HG02571 (cell line): ENCODE results near the gene LPAR2.
"Not testable (repeated sequence)": the region's sequence is repeated elsewhere in the genome, so short reads cannot be mapped to it uniquely, and the experiment has no call there.

Experiments used
- ATAC-seq: cut with Tn5 transposase; IDR thresholded peaks from one replicate; pipeline ENCODE4 v1.9.1; 2021; ENCODE audit warnings: mild to moderate bottlenecking, moderate library complexity; ENCODE audit not compliant: unreplicated experiment

The LPAR2 gene

DNA sequence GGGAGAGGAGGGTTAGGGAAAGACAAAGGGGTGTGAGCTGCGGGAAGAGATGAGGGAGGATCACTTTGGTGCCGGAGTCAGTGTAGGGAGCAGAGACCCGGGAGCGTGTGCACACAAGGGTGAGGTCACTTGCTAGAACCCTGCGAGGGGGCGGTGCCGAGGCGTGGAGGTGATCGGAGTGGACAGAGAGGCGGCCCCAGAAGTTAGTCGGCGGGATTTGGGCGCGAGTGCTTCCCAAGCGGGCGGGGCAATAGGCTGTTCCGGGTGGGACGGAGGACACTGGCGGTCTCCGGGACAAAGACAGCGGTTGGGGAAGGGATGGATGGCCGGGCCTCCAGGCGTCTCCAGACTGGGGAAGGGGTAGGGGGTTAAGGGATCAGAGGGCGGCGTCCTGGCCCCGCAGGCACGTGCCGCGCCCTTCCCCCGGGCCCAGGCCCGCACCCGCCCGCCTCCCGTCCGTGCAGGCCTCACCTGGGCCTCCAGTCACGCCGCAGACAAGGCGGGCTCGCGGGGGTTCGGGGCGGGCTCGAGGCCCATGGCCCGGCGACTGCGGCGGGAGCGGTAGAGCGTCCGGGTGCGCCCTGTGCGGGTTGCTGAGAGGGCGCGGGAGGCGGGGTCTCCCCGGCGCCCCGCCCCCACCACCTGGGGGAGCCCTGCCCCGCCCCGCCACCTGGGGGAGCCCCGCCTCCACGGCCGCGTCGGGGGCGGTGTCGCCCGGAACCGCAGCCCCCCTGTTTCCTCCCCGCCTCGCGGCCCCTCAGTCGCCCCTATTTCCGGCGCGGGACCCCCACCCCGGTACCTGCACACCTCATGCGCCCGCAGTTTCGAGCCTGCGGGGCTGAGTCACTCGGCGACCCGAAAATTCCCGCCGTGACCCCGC, at the start of gene LPAR2:
LPAR2 (minus strand) TSS at position 600 of the 880 bp plus-strand sequence. CDS start 945 bp downstream, outside the sequence.
- ATAC-seq, result peak; percentile 59

DNA sequence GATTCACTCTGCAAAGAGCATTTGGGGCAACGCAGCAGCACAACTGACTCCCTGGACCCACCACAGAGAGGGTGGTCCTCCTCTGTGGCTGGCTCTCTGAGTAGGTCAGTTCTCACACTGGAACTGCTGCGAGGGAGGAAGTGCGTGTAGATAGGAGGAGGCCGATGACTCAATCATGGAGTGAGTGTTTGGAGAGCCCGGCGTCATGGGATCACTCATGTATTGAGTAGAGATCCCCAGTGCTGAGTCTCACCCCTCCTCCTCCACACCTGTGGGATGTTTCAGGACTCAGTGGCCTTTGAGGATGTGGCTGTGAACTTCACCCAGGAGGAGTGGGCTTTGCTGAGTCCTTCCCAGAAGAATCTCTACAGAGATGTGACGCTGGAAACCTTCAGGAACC, 49.6 kb upstream of the LPAR2 start:
- no peak for ATAC-seq

DNA sequence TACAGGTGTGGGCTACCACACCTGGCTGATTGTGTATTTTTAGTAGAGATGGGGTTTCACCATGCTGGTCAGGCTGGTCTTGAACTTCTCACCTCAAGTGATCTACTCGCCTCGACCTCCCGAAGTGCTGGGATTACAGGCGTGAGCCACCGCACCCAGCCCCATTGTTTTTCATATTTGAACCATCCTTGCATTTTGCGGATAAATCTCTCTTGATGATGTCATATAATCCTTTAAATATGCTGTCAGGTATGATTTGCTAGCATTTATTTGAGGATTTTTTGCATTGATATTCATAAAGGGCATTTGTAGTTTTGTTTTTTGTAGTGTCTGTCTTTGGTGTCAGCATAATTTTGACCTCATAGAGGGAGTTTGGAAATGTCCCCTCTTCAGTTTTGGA, 46.3 kb upstream of the LPAR2 start:
- ATAC-seq, result no peak

DNA sequence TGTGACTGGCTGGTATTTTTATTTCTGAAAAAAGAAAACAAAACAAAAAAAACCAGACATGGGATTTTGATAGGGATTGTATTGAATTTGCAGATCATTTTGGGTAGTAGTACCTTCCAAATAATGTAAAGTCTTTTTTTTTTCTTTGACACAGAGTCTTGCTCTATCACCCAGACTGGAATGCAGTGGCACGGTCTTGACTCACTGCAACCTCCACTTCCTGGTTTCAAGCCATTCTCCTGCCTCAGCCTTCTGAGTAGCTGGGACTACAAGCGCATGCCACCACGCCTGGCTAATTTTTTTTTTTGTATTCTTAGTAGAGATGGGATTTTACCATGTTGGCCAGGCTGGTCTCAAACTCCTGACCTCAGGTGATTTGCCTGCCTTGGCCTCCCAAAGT, 44.8 kb upstream of the LPAR2 start:
- no peak for ATAC-seq

DNA sequence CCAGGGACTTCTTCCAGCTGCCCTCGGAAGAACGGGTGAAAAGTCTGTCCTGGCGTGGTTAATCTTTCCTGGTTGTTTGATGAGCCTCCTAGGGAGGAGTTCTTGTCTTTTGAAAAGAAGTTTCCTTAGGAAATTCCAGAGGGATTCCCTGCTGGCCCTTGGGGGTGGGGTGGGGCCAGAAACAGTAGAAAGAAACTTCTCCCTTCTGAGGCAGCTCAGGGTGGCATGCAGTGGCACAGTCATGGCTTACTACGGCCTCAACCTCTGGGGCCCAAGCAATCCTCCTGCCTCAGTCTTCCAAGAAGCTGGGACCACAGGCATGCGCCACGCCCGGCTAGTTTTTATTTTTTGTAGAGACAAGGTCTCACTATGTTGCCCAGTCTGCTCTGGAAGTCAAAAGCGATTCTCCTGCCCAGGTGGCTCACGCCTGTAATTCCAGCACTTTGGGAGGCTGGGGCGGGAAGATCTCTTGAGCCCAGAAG, 42.1 kb upstream of the LPAR2 start:
- no peak for ATAC-seq

DNA sequence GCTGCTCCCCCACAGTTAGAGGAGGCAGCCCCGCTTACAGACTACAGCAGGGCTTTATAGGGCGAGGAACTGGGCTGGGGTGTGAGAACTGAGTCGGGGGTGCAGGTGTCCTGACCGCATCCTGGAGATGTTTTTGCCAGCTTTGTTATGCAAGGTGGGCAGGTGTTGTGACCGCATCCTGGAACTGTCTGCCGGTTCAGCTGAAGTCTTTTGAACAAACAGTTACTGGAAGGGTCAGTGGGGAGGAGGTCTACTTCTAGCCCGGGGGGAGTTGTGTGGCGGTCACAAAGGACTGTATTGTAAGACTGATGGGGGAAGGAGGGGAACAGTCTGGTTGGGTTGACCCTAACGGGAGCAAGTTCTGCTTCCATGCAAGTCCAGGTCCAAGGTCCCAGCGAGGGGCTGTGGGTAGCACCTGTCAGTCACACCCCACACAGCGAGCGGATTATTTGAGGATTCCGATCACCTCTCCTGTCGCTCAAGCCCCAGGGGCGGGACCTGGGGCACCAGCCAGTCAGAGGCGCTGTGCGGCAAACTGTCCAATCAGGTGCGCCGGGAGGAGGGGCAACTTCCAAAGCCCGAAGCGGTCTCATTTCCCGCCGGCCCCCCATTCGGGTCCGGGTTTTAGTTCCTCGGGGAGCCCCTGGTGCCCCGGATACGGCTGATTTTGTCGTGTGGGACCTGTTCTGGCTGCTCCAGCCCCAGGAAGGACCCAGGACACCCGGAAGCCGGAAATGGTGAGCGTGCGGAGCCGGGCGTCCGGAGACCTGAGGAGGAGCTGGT, 40.4 kb upstream of the LPAR2 start, which contains the start of gene ZNF101:
ZNF101 (plus strand) TSS at position 610 of the 783 bp plus-strand sequence; CDS start at position 735, 125 bp downstream.
- ATAC-seq, result peak; percentile 63

DNA sequence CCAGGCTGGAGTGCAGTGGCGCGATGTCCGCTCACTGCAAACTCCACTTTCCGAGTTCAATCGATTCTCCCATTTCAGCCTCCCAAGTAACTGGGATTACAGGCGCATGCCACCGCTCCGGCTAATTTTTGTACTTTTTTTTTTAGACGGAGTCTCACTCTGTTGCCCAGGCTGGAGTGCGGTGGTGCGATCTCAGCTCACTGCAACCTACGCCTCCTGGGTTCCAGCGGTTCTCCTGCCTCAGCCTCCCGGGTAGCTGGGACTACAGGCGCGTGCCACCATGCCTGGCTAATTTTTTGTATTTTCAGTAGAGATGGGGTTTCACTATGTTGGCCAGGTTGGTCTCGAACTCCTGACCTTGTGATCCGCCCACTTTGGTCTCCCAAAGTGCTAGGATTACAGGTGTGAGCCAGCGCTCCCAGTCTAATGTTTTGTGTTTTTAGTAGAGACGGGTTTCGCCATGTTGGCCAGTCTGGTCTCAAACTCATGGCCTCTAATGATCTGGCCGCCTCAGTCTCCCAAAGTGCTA, 37.5 kb upstream of the LPAR2 start:
- not testable (repeated sequence) for ATAC-seq

DNA sequence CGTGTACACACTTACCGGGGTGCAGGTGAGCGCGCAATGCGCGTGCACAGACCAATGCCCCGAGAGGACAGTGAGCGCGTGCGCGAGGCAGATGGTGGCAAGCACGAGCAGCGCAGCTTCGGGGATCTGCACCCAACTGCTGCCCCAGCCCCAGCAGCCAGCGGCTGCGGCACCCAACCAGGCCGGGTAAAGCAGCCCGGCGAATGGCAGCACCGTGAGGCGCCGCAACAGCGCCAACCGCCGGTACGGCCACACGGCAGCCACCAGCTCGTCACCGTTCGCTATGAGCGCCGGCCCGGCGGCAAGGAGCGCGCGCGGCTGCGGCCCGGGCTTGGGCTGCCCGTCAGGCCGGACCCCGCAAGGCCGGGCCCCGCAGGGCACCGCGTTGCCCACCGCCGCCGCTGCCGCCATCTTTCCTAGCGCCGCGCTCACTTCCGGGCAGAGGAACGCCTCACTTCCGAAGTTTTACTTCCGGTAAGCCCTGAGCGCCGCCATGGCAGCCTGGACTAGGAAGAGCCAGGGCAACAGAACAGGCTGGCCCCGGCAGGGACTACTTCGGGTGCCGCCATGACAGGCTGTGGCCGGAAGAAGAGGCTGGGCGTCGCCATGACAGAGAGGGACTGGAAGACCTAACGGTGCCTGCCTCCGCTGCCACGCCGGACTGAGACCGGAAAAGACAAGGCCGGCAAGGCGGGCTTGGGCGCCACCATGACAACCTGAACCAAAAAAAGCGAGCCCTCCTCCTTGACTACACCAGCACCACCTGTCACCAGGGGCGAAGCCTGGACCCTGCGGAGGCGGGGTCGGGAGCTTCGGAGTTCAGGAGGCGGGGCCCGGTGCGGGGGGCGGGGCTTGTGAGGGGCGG, 35.5 kb upstream of the LPAR2 start, which contains the start of gene ATP13A1:
ATP13A1 (minus strand) TSS at position 421 of the 865 bp plus-strand sequence; CDS start at position 411, 10 bp downstream.
- ATAC-seq, result peak; percentile 65

DNA sequence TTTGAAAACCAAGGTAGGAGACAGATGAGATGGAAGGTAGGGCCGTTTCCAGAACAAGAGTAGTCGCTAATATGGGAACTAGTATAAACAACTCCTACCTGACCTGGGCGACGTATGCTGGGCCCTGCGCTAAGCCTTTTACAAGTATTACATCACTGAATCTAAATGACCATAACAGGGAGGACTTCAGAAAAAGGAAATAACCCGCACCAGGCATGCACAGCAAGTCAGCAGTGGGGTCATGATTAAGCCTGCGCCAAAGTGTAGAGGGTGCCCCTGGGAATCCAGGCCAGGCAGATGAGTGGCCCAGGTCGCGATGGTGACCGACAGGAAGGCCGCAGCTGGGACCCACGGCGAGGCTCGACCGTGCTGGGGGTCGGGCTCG, 34.8 kb upstream of the LPAR2 start:
- ATAC-seq, result no peak

DNA sequence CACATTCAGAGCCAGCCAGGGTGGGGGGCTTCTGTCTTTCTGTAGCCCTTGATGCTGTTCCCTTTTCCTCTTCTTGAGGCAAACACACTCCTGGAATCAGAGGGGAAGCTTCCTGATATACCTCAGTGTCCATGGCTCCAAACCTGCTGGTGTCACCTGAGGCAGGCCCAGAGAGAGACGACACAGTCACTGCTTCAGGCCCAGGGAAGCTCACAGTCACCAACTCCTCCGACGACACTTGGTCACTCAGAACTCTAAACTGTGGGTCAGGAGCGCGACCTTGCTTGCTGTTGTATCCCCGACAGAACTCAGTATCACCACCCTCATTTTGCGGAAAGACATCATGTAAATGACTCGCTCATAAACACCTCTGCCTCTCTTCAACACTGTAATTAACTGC, 34.3 kb upstream of the LPAR2 start:
- ATAC-seq, result no peak

DNA sequence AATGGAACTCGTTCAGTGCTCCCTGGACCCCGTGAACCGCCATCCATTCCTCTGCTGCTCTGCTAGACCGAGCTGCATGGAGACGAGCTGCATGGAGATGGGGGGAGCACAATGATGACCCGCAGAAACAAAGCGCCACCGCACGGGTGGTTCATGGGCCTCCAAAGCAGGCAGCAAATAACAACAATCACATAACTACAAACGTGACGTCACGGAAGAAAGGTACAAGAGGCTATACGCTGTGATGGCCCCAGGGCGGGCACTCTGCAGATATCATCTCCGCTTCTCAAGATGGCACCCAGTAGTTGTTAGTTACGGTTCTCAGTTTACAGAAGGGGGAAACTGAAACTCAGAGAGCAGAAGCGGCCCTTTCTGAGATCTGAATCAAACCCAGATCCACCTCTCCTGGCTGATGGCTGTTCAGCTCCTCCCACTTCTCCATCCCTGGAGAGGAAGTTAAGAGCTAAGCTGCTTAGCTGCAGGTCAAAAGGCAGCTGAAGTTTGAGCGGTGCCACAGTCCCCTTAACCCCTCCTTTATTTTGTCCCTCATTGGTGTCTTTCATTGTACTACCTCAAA, 33.7 kb upstream of the LPAR2 start:
- no peak for ATAC-seq

DNA sequence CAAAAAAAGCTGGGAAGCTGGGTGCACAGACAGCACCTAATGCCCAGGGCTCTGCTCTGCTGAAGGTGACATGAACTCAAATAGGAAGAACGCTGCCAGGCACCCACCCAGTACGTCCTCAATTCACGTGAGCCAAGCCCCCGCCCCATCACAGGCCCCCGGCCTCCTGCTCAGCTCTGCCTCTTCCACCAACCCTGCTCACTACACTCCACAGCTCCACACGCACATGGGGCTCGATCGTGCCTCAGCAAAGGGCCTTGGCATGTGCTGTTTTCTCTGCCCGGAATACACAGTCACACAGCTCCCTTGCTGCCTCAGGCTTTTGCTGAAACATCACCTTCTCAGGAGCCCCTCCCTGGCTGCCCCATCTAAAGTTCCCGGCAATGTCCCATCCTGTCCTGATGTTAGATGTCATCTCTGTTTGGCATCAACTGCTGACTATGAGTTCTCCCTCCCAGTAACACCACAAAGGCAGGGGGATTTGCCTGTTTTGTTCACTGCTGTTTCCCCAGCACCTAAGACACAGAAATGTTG, 33.2 kb upstream of the LPAR2 start:
- ATAC-seq, result no peak

DNA sequence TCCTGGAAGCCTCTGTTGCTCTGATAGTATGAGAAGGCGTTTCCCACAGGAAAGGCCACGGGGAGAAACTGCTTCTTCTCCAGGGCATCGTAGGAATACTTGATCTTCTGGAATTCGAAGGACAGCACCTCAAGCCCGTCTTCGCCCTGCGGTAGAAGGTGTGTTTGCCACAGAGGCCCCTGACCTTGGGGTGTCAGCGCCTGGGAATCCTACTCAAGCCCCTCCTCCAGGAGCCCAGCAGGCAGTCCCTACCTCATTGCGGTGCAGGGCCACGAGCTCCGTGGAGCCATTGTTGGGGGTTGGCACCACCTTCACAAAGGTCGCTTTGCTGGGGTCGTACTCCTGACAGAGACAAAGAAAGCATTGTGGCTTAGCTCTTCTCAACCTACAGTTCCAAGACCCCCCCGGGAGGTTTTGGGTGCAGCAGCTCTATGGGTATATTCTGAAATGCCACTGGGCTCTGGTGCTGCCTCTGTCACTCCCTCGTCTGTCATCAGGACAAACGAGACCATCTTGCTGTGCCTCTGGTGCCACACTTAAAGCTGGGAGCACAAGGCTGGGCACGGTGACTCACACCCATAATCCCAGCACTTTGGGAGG, 31.7 kb upstream of the LPAR2 start:
- ATAC-seq, result no peak

DNA sequence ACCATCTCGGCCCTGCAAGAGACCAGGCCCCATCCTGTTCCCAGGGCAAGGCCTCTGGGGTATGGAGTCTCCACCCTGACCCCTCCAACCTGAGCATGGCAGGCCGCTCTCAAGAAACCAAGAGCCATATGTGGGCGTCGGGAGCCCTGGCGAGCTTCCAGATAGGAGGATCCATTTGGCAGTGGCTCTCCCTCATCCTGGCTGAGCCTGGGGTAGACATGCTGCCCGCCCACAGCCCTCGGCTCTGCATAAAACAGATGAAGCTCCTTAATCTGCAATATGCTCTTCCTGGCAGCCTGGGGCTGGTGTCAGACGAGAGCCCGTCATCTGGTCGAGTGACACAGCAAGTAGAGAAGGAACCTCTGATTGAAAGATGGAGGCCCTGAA, 29.4 kb upstream of the LPAR2 start:
- no peak for ATAC-seq

DNA sequence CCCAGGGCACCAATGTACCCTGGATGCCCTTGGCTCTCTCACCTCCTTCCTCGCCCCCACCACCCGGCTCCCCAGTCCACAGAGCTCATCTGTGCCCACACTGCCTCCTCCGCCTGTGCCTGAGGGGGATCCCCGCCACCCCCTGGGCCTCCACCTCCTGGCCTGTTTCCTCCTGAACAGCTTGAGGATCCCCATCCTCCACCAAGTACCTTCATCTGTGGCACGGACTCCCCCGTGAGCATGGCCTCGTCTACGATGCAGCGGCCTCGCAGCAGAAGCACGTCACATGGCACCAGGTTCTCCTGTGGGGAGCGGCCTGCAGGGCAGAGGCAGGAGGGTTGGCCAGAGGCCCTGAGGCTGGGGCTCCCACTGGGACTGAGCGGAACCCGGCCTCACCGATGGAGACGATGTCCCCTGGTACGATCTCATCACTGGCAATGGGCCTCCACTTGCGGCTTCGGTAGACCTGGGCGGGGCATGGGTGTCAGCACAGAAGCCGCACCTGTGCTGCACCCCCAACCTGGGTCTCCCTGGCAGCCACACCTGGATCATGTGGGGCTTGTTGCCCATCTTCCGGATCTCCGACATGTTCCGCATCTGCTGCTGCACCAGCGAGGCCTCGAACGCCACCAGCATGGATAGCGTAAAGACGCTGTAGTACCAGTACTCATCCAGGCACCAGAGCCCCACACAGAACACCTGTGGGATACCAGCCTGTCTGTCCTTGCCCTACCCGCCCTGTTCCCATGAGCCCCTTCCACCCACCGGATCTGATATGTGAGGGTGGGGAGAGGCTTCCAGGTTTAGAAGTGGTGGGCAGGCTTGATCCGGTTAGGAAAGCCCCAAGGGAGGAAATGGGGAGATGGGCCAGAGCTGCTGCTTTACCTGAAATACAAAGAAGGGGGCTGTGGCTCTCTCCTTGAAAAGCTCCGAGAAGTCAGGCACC, 28.7 kb upstream of the LPAR2 start:
- ATAC-seq, result no peak

DNA sequence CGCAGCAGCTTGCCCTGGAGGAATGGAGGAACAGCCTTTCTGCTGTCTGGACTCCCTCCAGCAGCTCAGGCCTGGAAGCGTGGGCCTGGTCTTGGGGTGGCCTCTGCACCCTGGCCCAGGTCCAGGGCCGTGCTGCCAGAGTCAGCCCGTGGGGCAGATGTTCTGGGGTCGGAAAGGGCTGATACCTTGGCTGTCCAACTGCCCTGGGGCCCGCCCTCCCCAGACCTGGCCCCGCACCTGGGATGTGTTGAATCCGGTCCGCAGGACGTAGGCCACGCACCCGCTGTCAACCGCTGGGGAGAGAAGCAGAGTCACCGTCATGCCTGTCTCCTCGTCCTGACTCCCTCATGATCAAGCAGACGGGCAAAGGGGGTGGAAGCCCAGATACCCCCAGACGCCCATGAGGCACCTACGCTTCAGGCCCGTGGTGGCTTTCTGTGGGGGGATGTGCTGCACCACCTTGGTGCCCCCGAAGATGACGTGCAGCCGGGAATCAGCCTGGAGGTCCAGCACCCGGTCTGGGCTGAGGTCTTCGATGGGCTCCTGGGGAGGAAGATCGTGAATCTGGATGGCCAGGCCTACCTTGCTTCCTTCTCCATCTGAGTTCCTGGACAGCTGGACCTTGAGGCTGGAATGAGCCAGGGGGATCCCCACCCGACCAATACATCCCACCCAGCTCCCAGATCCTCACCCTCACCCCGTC, 27.8 kb upstream of the LPAR2 start:
- no peak for ATAC-seq

DNA sequence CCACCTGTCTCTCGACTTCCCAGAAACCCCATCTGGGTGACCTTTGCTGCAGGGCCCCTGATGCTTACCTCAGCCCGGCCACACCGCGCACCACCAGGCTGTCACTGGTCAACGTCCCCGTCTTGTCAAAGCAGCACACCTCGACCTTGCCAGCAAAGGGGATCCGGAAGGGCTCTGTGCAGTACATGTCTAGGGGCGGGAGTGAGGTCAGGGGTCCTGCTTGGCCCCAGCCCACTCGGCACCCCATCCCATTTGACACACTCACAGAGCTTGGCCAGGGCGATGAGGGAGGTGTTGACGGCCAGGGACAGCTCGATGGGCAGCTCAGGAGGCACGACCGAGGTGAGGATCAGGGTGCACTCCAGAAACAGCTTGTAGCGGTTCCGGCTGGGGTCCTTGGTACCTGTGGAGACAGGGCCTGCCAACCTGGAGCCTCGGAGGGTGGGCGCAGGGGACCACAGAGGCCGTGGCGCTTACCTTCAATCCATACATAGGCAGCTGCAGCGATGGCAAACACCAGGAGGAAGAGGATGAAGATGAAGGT, 27.1 kb upstream of the LPAR2 start:
- ATAC-seq, result no peak
